MM.1S (cell line): Measurements from ENCODE around the gene KAT6B.

Experiments
- EZH2 ChIP-seq: fragments of 300-600 bp; sonication (generic); optimal IDR thresholded peaks from 2 replicates; pipeline ENCODE3; 2017; ENCODE audit warnings: low read depth, mild to moderate bottlenecking, antibody characterized with exemption, low read length, mixed read lengths
- EZH2phosphoT487 ChIP-seq: fragments of 300-600 bp; sonication (generic); IDR thresholded peaks from 2 replicates; pipeline ENCODE4 v1.6.1; 2018; ENCODE audit warnings: antibody characterized with exemption, low read length
- TF ChIP-seq, protein P1 (sequence below): fragments of 300-600 bp; sonication (generic); IDR thresholded peaks from 2 replicates; pipeline ENCODE4 v1.5.1; 2016; ENCODE audit warnings: antibody characterized with exemption, low read length, mixed read lengths

- TF ChIP-seq, protein P1, sequence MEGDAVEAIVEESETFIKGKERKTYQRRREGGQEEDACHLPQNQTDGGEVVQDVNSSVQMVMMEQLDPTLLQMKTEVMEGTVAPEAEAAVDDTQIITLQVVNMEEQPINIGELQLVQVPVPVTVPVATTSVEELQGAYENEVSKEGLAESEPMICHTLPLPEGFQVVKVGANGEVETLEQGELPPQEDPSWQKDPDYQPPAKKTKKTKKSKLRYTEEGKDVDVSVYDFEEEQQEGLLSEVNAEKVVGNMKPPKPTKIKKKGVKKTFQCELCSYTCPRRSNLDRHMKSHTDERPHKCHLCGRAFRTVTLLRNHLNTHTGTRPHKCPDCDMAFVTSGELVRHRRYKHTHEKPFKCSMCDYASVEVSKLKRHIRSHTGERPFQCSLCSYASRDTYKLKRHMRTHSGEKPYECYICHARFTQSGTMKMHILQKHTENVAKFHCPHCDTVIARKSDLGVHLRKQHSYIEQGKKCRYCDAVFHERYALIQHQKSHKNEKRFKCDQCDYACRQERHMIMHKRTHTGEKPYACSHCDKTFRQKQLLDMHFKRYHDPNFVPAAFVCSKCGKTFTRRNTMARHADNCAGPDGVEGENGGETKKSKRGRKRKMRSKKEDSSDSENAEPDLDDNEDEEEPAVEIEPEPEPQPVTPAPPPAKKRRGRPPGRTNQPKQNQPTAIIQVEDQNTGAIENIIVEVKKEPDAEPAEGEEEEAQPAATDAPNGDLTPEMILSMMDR, result no peak
- TF ChIP-seq EZH2phosphoT487, result no peak
- no peak for TF ChIP-seq EZH2
Measured at GRCh38 chr10:75081379-75081778, 255.0 kb downstream of the KAT6B start.
